ENCODE results near the gene CFAP61.
"Not testable (repeated sequence)": the region's sequence is repeated elsewhere in the genome, so short reads cannot be mapped to it uniquely, and the experiment has no call there.

CFAP61 gene

DNA sequence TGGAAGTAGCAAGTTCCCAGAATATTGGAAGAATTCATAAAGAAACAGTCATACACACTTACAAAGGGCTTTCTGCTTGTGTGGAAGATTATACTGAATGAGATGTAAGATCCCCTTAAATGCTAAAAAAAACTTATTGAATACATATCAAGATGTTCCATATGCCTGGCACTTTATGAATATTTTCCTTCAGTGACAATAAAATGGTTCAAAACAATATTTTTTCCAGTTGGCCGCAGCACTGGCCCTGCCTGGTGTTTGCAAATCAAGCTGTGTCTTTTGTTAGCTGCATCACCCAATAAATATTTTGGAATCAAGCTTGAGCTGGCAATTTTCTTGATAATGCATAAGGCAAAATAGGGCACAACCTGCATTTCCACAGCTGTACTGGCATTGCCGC is 51.2 kb downstream of the CFAP61 start:
- no peaks in the 10 kb centered on the region for H3K79me2 ChIP-seq (ENCODE audit: low read length)
- H2AFZ ChIP-seq (ENCODE audit: low read depth, low read length), result no peak overlapping the region
- peaks cover 23% of the 10 kb centered on the region; the same call in 1 of the 2 replicates for H3K27me3 ChIP-seq (ENCODE audit: low read depth, low read length)
- no peak overlapping the region for H3K4me2 ChIP-seq (ENCODE audit: low read length)
- H3K4me1 ChIP-seq (ENCODE audit: low read length), result no peaks in the 10 kb centered on the region
- H3K9ac ChIP-seq (ENCODE audit: low read length), result no peak overlapping the region
- no peak for TF ChIP-seq EZH2phosphoT487 (IDR thresholded peaks at IDR 0.05; ENCODE audit: low read depth)
- TF ChIP-seq, protein P1, sequence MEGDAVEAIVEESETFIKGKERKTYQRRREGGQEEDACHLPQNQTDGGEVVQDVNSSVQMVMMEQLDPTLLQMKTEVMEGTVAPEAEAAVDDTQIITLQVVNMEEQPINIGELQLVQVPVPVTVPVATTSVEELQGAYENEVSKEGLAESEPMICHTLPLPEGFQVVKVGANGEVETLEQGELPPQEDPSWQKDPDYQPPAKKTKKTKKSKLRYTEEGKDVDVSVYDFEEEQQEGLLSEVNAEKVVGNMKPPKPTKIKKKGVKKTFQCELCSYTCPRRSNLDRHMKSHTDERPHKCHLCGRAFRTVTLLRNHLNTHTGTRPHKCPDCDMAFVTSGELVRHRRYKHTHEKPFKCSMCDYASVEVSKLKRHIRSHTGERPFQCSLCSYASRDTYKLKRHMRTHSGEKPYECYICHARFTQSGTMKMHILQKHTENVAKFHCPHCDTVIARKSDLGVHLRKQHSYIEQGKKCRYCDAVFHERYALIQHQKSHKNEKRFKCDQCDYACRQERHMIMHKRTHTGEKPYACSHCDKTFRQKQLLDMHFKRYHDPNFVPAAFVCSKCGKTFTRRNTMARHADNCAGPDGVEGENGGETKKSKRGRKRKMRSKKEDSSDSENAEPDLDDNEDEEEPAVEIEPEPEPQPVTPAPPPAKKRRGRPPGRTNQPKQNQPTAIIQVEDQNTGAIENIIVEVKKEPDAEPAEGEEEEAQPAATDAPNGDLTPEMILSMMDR (IDR thresholded peaks at IDR 0.05; ENCODE audit: low read depth, low read length), result no peak
- no peak overlapping the region for H3K4me3 ChIP-seq (ENCODE audit: low read length)
- H3K36me3 ChIP-seq (replicated peaks; ENCODE audit: low read depth, low read length), result no peaks in the 10 kb centered on the region
- H3K27ac ChIP-seq (ENCODE audit: low read length), result no peak overlapping the region
- H3K9me3 ChIP-seq (ENCODE audit: insufficient read depth, low read length), result no peaks in the 10 kb centered on the region
- H4K20me1 ChIP-seq (ENCODE audit: insufficient read depth, low read length), result no peaks in the 10 kb centered on the region

DNA sequence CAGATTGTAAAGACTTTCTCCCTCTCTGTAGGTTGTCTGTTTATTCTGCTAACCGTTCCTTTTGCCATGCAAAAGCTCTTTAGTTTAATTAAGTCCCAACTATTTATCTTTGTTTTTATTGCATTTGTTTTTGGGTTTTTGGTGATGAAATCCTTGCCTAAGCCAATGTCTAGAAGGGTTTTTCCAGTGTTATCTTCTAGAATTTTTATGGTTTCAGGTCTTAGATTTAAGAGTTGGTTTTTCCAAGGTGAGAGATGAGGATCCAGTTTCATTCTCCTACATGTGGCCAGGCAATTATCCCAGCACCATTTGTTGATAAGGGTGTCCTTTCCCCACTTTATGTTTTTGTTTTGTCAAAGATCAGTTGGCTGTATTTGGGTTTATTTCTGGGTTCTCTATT is 70.9 kb downstream of the CFAP61 start:
- not testable (repeated sequence) for H3K27me3 ChIP-seq (ENCODE audit: low read depth, low read length); H3K27ac ChIP-seq (ENCODE audit: low read length); H3K9ac ChIP-seq (ENCODE audit: low read length); H3K9me3 ChIP-seq (ENCODE audit: insufficient read depth, low read length); H3K4me3 ChIP-seq (ENCODE audit: low read length); H2AFZ ChIP-seq (ENCODE audit: low read depth, low read length); H4K20me1 ChIP-seq (ENCODE audit: insufficient read depth, low read length); H3K79me2 ChIP-seq (ENCODE audit: low read length); H3K36me3 ChIP-seq (replicated peaks; ENCODE audit: low read depth, low read length); H3K4me1 ChIP-seq (ENCODE audit: low read length); H3K4me2 ChIP-seq (ENCODE audit: low read length)

DNA sequence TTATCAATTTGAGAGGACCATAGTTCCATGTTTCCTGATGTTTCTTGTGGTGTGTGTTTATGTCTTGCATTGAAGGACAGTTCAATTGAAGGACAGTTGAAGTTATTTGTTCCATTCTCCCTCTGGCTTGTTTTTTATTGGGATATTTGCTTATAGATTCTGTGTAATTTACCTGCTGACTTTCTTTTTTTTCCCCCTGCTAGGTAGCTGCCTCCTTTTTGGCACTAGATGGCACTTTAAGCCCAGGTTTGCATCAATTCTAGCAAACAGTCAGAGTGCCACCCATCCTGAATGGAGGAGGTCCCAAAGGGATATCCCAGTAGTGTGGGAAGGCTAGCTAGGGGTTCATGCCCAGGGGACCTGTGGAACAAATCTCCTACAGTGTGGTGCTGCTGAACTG is 78.1 kb downstream of the CFAP61 start:
- H3K4me3 ChIP-seq (ENCODE audit: low read length), result no peak overlapping the region
- H3K27me3 ChIP-seq (ENCODE audit: low read depth, low read length), result no peaks in the 10 kb centered on the region; the same call in 1 of the 2 replicates
- no peaks in the 10 kb centered on the region for H3K36me3 ChIP-seq (replicated peaks; ENCODE audit: low read depth, low read length)
- H2AFZ ChIP-seq (ENCODE audit: low read depth, low read length), result no peak overlapping the region
- no peak overlapping the region for H3K27ac ChIP-seq (ENCODE audit: low read length)
- H4K20me1 ChIP-seq (ENCODE audit: insufficient read depth, low read length), result no peaks in the 10 kb centered on the region
- no peak overlapping the region for H3K4me2 ChIP-seq (ENCODE audit: low read length)
- no peak overlapping the region for H3K9ac ChIP-seq (ENCODE audit: low read length)
- no peaks in the 10 kb centered on the region for H3K4me1 ChIP-seq (ENCODE audit: low read length)
- H3K79me2 ChIP-seq (ENCODE audit: low read length), result no peaks in the 10 kb centered on the region
- H3K9me3 ChIP-seq (ENCODE audit: insufficient read depth, low read length), result peaks cover 14% of the 10 kb centered on the region; the same call in 1 of the 2 replicates
- TF ChIP-seq, protein P1 (IDR thresholded peaks at IDR 0.05; ENCODE audit: low read depth, low read length), result peak; percentile 65
- no peak for TF ChIP-seq EZH2phosphoT487 (IDR thresholded peaks at IDR 0.05; ENCODE audit: low read depth)

DNA sequence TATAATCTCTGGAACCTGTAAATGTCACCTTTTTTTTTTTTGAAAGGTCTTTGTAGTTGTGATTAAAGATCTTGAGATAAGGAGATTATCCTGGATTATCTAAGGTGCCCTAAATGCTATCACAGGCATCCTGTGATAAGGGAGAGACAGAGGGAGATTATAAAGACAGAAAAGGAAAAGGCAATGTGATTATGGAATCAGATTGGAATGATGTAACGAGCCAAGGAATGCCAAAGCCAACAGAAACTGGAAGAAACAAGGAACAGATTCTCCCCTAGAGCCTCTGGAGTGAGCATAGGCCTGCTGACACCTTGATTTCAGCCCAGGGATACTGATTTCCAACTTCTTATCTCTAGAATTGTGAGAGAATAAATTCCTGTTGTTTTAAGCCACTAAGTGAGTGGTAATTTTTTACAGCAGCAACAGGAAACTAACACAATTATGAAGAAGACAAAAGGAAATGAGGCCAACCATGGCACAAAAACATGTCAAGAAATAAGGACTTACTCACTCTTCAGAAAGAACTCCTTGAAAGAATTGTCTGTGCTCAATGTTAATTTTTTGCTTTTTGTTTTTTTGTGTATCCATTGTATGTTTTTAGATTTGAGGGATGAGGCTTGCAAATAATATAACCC is 82.7 kb downstream of the CFAP61 start:
- H3K27me3 ChIP-seq (ENCODE audit: low read depth, low read length), result no peaks in the 10 kb centered on the region; the same call in 1 of the 2 replicates
- H3K4me2 ChIP-seq (ENCODE audit: low read length), result no peak overlapping the region
- no peaks in the 10 kb centered on the region for H3K36me3 ChIP-seq (replicated peaks; ENCODE audit: low read depth, low read length)
- no peaks in the 10 kb centered on the region for H3K4me1 ChIP-seq (ENCODE audit: low read length)
- H2AFZ ChIP-seq (ENCODE audit: low read depth, low read length), result no peak overlapping the region
- H3K79me2 ChIP-seq (ENCODE audit: low read length), result no peaks in the 10 kb centered on the region
- TF ChIP-seq, protein P1 (IDR thresholded peaks at IDR 0.05; ENCODE audit: low read depth, low read length), result no peak
- TF ChIP-seq EZH2phosphoT487 (IDR thresholded peaks at IDR 0.05; ENCODE audit: low read depth), result no peak
- no peak overlapping the region for H3K4me3 ChIP-seq (ENCODE audit: low read length)
- H3K9me3 ChIP-seq (ENCODE audit: insufficient read depth, low read length), result peaks cover 7% of the 10 kb centered on the region; the same call in 1 of the 2 replicates
- H4K20me1 ChIP-seq (ENCODE audit: insufficient read depth, low read length), result no peaks in the 10 kb centered on the region
- H3K27ac ChIP-seq (ENCODE audit: low read length), result no peak overlapping the region
- no peak overlapping the region for H3K9ac ChIP-seq (ENCODE audit: low read length)

Measured in OCI-LY3 (cell line).